GM21786 (cell line): Measurements from ENCODE around the gene C1orf198.

Experiments
- ATAC-seq: cut with Tn5 transposase; IDR thresholded peaks from one replicate; pipeline ENCODE4 v1.9.1; 2021; ENCODE audit not compliant: unreplicated experiment

Gene C1orf198

DNA sequence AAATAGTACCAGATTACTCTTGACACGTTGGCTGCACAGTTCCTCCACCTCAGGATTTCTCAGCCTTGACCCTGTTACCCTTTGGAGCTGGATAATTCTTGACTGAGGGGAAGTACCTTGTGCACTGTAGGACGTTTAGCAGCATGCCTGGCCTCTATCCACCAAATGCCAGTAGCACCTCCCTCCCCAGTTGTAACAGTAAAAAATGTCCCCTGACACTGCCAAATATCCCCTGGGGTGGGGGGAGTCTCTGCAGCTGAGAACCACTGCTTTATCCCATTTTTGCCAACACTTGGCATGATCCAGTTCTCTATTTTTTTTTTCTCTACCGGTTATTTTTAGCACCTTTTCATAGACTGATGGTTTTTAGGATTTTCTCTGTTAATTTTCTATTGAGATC is 34.0 kb downstream of the C1orf198 start:
- no peak for ATAC-seq

DNA sequence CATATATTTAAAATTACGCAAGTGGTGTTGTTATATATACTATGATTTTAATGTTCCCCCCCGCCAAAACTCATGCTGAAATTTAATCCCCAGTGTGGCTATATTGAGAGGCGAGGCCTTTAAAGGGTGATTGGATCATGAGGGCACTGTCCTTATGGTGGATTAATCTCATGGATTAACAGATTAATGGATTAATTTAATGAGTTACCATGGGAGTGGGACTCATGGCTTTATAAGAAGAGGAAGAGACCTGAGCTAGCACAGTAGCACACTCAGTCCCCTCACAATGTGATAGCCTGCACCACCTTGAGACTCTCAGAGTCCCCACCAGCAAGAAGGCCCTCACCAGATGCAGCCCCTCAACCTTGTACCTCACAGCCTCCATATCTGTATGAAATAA is 34.8 kb downstream of the C1orf198 start:
- no peak for ATAC-seq

GRCh38 chr1:230832476-230832875 is 35.8 kb downstream of the C1orf198 start:
- ATAC-seq: no peak

DNA sequence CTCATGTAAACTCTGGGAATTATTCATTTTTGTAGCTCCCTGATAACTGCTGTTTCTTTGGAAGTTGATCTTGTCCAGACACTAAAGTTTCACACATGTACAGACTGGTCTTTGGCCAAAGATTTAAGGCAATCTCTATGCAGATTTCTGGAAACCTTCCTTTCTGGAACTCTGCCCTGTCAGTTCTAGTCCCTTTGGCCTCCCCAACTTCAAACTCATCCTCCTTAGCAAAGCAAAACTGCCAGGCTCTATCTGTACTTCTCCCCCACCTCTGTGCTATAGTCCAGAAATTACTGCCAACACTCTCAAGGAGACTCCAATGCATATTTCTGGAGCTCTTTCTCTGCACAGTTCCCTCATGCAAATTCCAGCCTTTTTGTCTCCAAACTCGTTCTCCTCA is 36.5 kb downstream of the C1orf198 start:
- no peak for ATAC-seq

- no peak for ATAC-seq
These were observed 39.9 kb downstream of the C1orf198 start for GRCh38 chr1:230828421-230828820.

DNA sequence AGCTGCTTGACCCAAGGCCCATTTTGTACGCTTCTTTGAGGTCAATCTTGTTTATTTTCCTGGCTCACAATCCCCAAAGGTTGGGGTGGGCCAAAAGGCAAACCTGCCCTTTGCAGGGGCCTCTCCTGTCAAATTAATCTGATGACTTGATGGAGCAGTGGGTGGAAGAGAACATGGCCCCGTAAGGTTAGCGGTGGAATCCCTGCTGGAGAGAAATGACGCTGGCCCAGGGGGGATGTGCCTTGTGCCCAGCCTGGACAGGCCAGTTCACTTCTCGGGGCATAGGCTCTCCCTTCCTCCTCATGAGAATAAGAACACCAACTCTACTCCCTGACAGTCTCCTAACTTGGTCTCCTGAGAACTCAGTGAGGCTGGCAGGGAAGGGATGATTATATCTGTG is 40.5 kb downstream of the C1orf198 start:
- ATAC-seq: no peak

DNA sequence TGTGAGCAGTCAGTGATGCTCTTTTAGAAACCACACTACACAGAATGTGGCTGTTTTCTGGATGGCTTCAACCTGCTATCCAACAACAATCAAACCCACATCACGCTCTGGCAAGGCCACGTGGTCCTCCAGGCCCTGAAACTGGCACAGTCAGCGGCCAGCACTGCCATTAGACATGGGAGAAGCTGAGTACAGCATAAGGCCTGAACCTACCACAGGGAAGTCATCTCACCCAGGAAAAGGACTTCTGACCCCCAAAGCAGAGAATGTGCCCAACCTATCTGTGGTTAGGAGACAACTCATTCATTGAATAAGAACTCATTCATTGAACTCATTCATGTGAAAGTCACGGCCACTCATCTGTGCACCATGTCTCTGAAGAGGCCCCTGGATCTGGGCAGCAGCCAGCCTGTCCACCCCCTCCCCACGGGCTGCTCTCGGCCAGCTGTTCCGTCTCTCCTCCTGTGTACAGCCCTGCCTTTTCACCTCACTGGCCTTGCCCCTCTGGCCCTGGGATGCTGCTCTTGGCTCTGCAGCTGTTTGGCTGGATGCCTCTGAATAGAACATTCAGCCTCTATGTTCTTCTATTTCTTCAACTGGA is 41.1 kb downstream of the C1orf198 start:
- no peak for ATAC-seq

DNA sequence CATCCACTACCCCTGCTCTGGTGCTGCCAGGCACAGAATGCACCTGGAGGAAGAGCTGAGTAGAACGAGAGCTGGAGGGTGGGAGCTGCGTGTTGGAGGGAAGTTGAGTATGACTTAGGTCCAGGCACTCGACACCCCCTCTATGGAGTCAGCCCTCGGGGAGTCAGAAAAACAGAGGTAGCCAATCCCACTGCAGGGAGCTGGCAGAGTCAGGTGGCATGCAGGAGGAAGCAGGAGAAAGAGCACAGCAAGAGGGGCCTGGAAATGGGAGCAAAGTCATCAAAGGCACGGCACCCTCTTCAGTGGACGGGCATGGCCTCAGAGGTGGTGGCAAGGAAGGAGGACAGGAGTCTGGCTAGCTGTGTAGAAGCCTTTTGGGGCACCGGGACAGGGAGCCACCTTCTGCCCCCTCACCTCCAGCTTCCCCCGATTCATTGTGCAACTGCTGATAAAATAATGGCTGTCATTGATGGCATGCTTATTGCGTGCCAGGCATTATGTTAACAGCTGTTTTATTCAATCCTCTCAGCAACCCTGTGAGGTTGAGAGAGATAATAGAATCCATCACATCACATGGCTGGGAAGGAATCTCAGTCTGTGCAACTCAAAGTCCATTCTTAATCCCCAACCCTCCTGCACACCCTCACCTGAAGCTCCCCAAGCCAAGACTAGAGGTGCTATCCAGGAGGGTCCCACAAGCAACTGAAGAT is 42.0 kb downstream of the C1orf198 start:
- ATAC-seq: no peak

GRCh38 chr1:230825761-230826160 is 42.6 kb downstream of the C1orf198 start:
- ATAC-seq: no peak

GRCh38 chr1:230824919-230825721 is 43.2 kb downstream of the C1orf198 start:
- no peak for ATAC-seq

DNA sequence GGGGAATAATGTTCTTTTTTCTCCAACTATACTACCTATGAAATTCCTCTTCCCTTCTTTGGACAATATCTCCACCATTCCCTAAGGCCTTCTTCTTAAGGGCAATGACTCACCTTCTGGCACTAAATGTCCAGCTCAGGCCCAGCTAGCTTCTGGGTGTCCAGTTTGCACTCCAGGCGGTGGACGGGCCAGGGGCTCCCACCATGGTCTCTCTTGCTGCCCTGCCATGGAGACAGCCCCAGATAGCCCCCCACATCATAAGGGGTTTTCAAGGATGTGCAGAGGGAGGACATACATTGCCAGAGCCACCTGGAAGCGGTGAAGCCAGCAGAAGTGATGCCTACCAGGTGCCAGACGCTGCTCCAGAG is 43.8 kb downstream of the C1orf198 start:
- no peak for ATAC-seq

DNA sequence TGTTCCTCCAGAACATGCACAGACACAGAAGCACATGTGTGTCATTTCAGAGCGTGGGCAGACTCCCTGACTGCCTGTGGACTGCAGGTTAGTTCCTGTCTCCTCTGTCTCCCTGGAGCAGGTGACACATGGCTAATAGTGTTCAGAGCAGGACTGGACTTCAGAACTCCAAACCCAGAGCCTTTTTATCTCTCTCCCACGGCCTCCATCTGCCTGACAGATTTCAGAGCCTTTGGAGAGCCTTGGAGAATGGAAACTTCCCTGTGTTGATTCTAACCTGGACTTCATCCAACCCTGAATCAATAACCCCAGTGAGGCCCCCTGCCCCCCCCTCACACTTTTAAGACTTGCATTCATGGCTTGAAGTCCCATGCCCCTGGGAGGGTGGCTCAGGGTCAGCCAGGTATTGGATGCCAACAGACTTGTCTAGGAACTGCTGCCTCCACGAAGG is 44.4 kb downstream of the C1orf198 start:
- ATAC-seq: no peak

GRCh38 chr1:230823426-230823825 is 44.9 kb downstream of the C1orf198 start:
- no peak for ATAC-seq

DNA sequence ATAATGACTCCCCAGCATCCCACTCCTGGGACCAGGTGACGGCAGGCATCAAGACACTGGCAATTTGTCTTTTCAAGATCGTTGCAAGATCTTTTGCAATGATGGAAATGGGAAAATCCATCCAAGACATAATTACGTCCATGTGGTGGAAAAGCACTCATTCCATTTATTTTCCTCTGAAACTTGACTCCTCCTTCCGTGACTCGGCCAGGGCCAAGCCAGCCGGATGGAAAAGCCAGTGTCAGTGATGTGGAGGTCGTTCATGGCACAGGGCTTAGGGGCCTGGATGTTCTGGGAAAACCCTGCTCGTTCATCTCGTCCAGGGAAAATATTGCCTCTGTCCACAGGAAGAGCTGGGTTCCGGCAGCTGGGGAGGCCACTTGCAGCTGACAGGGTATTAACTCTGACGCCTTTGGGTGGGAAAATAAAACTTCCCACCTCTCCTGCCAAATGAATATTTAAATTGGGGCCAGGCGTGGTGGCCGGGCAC is 46.2 kb downstream of the C1orf198 start:
- ATAC-seq: no peak

GRCh38 chr1:230821346-230821745 is 47.0 kb downstream of the C1orf198 start:
- ATAC-seq: no peak

- ATAC-seq: no peak
These were observed 47.8 kb downstream of the C1orf198 start for GRCh38 chr1:230820568-230820967.

DNA sequence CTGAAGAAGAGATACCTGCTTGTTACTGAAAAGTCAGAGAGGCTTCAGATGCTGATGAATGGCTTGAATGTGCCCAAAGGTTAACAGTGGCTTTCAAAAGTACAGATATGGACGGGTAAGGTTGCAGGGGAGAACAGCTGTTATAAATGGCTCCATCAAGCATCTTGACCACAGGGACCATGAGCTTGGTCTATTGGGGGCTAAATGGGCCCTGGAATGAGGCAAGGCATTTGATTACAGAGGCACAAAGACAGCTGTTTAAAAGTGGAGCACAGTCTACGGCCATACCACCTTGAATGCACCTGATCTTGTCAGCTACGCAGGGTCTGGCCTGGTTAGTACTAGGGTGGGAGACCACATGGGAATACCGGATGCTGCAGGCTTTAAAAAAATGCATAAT is 48.3 kb downstream of the C1orf198 start:
- ATAC-seq: no peak

DNA sequence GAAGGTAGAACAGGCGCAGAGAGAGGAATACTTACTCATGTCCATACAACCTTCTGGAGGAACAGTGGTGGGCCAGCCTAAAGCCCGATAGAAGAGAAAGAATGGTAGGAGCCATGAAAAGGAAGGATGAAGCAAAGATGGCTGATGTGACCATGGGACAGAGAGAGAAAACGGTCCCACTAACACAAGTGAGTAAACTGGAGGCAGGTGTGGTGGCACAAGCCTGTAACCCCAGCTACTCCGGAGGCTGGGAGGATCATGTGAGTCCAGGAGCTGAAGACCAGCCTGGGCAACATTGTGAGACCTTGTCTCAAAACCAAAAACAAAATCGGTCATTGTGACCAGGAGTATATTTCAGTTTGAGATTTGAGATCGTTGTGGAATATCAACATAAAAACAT is 49.4 kb downstream of the C1orf198 start:
- ATAC-seq: no peak

- no peak for ATAC-seq
These were observed 50.0 kb downstream of the C1orf198 start for GRCh38 chr1:230818367-230818766.

- ATAC-seq: no peak
These were observed 52.3 kb downstream of the C1orf198 start for GRCh38 chr1:230816018-230816417.

DNA sequence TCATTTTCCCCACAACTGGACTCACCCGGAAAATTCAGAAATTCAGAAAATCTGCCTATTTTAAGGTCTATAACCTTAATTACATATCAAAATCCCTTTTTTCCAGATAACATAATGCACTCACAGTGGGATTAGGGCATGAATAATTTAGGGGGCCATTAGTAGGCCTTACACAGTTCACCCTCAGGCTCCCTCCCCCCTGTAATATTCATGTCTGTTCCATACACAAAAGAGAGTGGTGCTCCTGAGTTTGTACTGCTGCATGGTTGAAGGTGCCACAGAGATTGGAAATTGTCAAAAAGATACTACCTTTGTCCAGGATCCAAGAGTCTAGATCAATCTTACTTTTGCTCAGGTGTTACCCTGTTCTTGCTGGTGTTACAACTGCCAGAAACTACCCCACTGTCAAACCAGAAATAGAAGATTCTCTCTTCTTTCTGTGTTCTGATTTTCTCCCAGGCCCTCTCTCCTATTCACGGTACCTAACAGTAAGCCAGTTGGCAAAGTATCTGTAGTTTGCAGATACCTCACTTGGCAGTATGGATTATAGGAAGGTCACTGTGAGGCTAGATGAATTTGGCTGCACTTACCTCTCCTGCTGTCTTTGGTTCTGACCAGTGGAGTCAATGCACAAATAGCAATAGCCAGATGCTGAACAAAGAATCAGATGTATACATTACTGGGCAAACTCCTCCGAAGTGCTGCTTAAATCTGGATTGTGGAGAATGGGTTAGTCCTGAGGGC is 53.2 kb downstream of the C1orf198 start:
- no peak for ATAC-seq
